Mononuclear cell (primary cell): ENCODE data around the gene MS4A4A. TPM values are rescaled to one million over a fixed set of nuclear protein-coding genes. Genes with fewer than 3 reads are reported as not detected.

Experiments
- H3K27me3 ChIP-seq: 2 replicates; pipeline ENCODE4 v1.6.0; 2011; ENCODE audit warnings: low read length, control low read depth; ENCODE audit not compliant: insufficient read depth
- H3K4me1 ChIP-seq: 2 replicates; pipeline ENCODE4 v1.5.1; 2011; ENCODE audit warnings: mild to moderate bottlenecking, low read length, control low read depth; ENCODE audit not compliant: insufficient read depth
- H3K4me3 ChIP-seq: 2 replicates; pipeline ENCODE4 v1.5.1; 2011; ENCODE audit warnings: mild to moderate bottlenecking, low read length, moderate library complexity
- H3K9me3 ChIP-seq: 2 replicates; pipeline ENCODE4 v1.5.1; 2011; ENCODE audit warnings: low read depth, mild to moderate bottlenecking, control low read depth, low read length
- total RNA-seq: library from RNA; depleted of rRNA; stranded (reverse); fragments of >200 nt; gene quantifications from one replicate; pipeline ENCODE4 v1.2.3, GENCODE V29; 2012

MS4A4A gene
- total RNA-seq, 1 donor = 3.0 TPM

DNA sequence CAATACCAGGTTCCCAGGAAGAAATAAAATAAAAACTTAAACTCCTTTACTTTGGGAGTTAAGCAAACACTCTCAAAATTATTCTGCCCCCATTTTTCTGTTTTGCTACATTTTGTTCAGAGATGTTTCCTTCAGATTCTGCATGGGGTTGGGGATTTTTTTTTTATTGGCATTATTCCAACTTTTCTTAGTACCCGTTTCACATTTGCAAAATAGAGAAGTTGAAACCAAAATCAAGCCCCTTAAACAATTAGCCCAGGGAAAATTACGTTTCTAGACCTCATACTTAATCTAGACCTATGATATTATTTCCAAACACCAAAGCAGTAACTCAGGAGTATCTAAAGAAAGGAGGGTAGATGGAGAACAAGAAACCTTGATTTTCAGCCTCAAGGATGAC is 77.3 kb downstream of the MS4A4A start:
- no peak overlapping the region for H3K4me3 ChIP-seq
- H3K4me1 ChIP-seq = peaks cover 17% of the 10 kb centered on the region
- H3K27me3 ChIP-seq = no peaks in the 10 kb centered on the region
- H3K9me3 ChIP-seq = no peaks in the 10 kb centered on the region

Other genes starting within 250 kb of the MS4A4A start
- gene OOSP2, start 240.3 kb upstream of the MS4A4A start, total RNA-seq = not detected
- 0.31 TPM for gene MS4A3, start 224.0 kb upstream of the MS4A4A start, total RNA-seq
- gene MS4A2, start 192.0 kb upstream of the MS4A4A start, total RNA-seq = 0.63 TPM
- 237 TPM for gene MS4A6A, start 97.6 kb upstream of the MS4A4A start, total RNA-seq
- gene MS4A4E, start 37.5 kb upstream of the MS4A4A start, total RNA-seq = 1.4 TPM
- gene MS4A6E, start 46.6 kb downstream of the MS4A4A start, total RNA-seq = not detected
- 28.7 TPM for gene MS4A7, start 97.9 kb downstream of the MS4A4A start, total RNA-seq
- 1.2 TPM for gene MS4A14, start 115.8 kb downstream of the MS4A4A start, total RNA-seq
- gene MS4A5, start 148.9 kb downstream of the MS4A4A start, total RNA-seq = not detected
- 145 TPM for gene MS4A1, start 175.2 kb downstream of the MS4A4A start, total RNA-seq
- not detected for gene MS4A12, start 212.1 kb downstream of the MS4A4A start, total RNA-seq
- not detected for gene MS4A13, start 234.7 kb downstream of the MS4A4A start, total RNA-seq